Measurements from ENCODE around the gene IL1RL2.

Gene IL1RL2

GRCh38 chr2:102238778-102239177, 52.0 kb downstream of the IL1RL2 start:
- DNase-seq (ENCODE audit: low spot score) = no peak

GRCh38 chr2:102239344-102239743, 52.5 kb downstream of the IL1RL2 start:
- no peak for DNase-seq (ENCODE audit: low spot score)

DNA sequence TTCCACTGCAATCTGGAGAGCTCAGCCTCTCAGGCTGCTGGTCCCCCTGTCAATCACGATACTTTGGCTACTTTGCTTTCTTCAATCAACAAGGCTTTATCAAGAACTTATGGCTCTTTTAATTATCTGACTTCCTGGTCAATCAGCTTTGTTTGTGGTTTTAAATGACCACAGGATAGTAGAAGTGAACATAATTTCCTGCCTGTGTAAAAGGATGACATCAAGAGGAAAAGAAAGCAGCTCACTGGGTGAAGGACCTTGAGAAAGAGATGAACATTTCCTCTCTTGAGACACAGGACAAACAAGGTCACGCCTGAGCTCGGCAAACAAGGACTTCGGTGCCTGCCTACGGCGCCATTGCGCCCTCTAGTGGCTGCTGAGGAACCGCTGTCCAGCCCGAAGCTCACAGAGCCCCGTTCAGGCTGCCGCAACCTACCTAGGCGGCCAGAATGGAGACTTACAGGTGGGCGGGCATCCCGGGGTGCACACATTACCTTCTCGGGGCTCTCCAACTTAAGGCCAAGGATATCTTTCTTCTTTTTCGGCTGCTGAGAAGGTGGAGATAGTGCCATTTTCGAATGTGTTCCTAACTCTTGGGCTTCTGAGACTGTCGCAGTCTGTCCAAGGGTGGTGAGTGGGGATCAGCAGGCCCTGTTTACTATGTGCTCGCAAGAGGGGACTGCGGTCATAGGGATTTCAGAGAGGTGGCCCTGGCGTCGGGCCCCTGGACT, 54.0 kb downstream of the IL1RL2 start:
- DNase-seq (ENCODE audit: low spot score) = peak; percentile 86

GRCh38 chr2:102241616-102242305, 54.9 kb downstream of the IL1RL2 start:
- peak; percentile 26 for DNase-seq (ENCODE audit: low spot score)

- no peak for DNase-seq (ENCODE audit: low spot score)
Observed at GRCh38 chr2:102245266-102246151, 58.7 kb downstream of the IL1RL2 start.

DNA sequence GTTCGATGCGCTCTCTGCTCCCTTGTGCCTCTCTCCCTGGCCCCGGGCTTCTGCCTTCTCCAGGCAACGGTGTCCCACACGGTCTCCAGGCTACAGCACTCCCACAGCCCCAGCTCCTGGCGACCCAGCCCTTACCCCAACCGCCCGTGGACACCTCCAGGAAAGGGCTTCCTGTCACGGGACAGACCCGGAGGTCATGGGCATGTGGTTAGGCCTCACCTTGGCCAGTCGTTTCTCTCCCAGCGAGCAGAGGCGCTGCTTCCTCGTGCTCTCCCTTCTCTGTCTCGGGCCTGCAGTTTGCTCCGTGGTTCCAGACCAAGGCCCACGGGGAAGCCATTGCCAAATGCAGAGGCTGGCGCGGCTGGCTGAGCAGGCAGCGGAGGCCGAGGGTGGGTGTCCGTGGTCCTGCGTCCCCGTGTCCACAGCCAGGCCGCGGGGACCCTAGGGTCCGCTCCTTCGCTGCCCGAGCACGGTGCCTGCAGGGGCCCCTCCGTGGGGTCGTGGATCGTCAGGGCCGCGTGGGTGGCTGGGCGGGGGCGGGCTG, 63.5 kb downstream of the IL1RL2 start:
- no peak for DNase-seq (ENCODE audit: low spot score)

DNA sequence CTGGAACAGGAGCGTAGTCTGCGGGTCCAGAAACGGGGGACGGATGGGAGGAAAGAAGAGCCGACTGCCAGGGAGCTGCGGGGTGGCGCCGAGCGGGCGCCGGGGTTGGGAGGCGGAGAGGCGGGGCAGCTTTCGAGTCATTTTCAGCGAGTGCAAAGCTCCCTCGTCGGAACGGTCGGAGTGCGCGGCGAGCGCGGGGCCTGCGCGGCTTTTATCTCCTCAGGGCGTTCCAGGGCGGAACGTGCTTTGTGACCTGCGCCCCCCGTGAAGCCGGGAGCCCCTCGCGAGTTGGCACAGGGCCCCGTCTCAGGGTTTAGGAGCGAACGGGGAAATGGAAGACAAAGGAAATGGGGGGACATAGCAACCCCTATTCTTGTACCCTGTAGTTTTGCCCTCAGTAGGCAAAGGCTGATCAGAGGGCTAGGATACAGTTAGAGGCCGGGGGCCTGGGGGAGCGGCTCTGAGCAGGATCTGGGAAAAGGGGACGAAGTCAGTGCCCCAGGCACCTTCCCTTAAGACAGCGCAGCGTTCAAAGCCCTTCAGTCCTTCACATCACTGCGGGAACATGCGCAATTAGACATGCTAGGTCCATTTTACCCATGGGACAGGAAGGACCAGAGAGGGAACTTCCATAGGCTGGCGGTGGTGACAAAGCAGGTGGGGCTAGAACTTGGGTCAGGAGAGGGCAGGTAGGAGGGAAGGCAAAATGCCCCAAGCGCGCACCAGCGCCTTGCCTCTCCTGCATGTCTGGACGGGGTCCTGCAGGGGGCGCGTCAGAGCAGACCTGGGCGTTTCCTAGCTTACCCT, 64.4 kb downstream of the IL1RL2 start:
- DNase-seq (ENCODE audit: low spot score) = no peak

DNA sequence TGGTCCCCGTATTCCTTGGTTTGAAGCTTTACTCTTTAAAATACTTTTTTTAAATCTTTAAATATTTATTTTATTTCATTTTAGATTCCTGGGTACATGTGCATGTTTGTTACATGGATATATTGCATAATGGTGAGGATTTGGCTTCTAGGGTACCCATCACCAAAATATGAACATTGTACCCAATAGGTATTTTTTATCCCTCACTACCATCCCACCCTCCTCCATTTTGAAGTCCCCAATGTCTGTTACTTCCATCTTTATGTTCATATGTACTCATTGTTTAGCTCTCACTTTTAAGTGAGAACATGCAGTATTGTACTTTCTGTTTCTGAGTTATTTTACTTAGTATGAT, 65.0 kb downstream of the IL1RL2 start:
- no peak for DNase-seq (ENCODE audit: low spot score)

GRCh38 chr2:102252236-102252635, 65.4 kb downstream of the IL1RL2 start:
- no peak for DNase-seq (ENCODE audit: low spot score)

DNA sequence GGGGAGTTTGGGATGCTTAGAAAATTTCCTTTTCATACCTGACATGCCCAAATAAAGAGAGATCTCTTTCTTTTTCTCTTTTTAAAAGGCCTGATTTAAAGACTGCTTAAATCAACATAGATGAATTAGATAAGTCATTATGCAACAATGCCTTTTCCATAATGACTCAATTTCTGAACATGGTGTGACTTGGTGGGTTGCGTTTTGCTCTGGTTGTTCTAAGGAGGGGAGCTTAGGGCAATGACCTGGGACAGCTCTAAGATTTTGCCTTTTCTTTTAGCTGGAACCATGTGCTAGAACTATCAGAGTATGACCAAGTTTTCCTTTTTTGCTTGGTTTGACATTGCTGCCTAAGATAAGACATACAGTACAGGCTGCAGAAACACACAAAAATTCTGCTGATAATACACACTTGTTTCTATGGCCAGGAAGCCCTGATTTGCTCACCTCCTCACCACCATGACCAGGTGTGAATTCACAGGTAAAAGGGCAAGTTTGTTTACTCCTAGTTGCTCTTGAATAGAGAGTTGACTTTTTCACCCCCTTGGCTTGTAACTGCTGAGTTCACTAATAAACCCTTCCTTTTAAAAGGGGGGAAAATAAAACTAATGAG, 66.4 kb downstream of the IL1RL2 start:
- no peak for DNase-seq (ENCODE audit: low spot score)

GRCh38 chr2:102253753-102254150, 66.9 kb downstream of the IL1RL2 start:
- DNase-seq (ENCODE audit: low spot score) = no peak

DNA sequence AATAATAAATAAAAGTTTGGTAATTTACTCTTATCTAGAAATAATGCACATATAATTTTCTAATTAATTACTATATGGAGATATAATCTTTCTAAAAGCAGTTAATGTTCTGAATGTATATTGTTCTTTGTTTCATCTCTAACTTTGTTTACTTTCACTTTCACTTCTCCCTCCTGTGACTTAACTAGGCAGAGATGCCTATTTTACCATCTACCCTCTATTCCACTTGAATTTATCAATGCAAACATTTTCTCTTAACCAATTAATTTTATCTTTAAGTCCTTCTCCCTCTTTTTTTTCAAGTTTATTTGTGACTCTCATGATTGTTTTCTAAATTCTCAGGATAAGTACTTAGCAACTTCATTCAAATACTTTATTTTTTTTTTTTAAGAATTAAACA, 69.5 kb downstream of the IL1RL2 start:
- DNase-seq (ENCODE audit: low spot score) = no peak

- no peak for DNase-seq (ENCODE audit: low spot score)
Observed at GRCh38 chr2:102256874-102257462, 70.1 kb downstream of the IL1RL2 start.

GRCh38 chr2:102258025-102258385, 71.2 kb downstream of the IL1RL2 start:
- DNase-seq (ENCODE audit: low spot score) = no peak

GRCh38 chr2:102258386-102259074, 71.7 kb downstream of the IL1RL2 start:
- DNase-seq (ENCODE audit: low spot score) = no peak

GRCh38 chr2:102261467-102262135, 74.8 kb downstream of the IL1RL2 start:
- no peak for DNase-seq (ENCODE audit: low spot score)

DNA sequence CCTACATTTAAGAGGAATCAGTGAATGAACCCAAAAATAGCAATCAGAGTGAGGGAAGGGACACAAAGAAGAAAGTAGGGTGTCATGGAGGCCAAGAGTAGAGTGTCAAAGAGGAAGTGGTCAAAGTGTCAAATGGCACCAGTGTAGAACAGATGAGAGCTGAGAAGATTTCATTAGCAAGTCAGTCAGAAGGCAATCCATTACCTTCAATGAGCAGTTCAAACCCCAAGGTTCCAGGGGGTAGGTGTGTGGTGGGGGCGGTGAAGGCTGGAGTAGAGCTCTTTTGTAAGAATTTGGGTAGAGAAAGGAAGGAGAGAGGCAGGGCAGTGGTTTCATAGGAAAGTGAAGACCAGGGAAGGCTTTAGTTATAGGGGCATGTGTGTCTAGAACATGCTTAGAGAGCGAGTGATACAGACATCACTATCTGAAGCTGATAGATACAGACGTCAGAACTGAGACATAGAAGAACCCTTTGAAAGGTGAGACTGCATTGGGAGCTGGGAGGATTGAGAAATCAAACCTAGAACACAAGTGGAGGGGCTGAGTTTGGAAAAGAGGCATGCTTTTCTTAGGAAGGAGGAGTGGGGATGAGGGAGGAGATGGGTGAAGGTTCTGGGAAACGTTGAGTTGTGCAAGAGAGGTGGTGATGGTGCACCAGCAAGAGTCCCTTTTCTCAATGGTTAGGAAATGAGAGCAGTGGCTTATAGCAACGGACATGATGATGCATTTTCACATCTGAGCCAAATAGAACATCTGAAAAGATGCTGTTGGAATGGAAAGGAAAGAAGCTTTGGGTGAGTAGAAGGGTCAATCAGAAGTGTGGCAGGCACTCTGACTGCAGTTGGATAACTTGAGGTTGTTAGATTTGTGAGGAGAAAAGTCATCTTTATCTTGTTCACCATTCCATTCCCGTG, 75.7 kb downstream of the IL1RL2 start:
- no peak for DNase-seq (ENCODE audit: low spot score)

DNA sequence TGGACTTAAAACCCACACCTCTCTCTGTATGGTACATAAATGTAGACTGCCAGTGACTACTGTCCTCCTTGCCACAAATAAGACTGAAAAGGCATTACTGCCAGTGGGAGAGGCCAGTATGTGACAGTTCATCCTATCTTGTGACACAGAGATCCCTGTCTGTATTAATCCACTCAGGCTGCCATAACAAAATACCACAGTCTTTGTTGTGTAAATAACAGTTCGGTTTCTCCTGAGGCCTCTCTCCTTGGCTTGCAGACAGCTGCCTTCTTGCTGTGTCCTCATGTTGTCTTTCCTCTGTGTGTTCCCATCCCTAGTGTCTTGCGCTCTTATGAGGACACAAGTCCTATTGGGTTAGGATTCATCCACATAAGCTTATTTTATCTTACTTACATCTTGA, 78.1 kb downstream of the IL1RL2 start:
- no peak for DNase-seq (ENCODE audit: low spot score)

GRCh38 chr2:102266204-102266603, 79.4 kb downstream of the IL1RL2 start:
- DNase-seq (ENCODE audit: low spot score) = no peak

Data from D341Med (cell line).